Erythroblast (primary cell): ENCODE data around the gene RAD51B.
"Not testable (repeated sequence)": the region's sequence is repeated elsewhere in the genome, so short reads cannot be mapped to it uniquely, and the experiment has no call there.

Experiments
- GATA1 ChIP-seq: IDR thresholded peaks from 2 replicates; pipeline ENCODE4 v1.6.1; 2011; ENCODE audit warnings: low read depth, mild to moderate bottlenecking, control low read depth, low read length, moderate library complexity
- POLR2A ChIP-seq: IDR thresholded peaks from 2 replicates; pipeline ENCODE4 v1.6.1; 2011; ENCODE audit warnings: mild to moderate bottlenecking, low read length

GRCh38 chr14:68435631-68436030 lies 616.1 kb downstream of the RAD51B start:
- not testable (repeated sequence) for TF ChIP-seq POLR2A, GATA1
